HepG2 (cell line): ENCODE results near the gene INPP5K. TPM values are rescaled to one million over a fixed set of nuclear protein-coding genes. Genes with fewer than 3 reads are reported as not detected.

Experiments used
- CCAR2 ChIP-seq: fragments of 200-400 bp; formaldehyde crosslinking; optimal IDR thresholded peaks from 2 replicates; pipeline ENCODE3; 2018; ENCODE audit warnings: low read depth, mild to moderate bottlenecking, low read length, moderate library complexity
- FOXJ3 ChIP-seq: sonication (generic); formaldehyde crosslinking; IDR thresholded peaks from 2 replicates; pipeline ENCODE4 v1.4.0; 2020; ENCODE audit warnings: missing genetic modification reagents, mild to moderate bottlenecking, borderline replicate concordance
- HDAC2 ChIP-seq: sonication (generic); formaldehyde crosslinking; IDR thresholded peaks from 2 replicates; pipeline ENCODE4 v1.4.0; 2020; ENCODE audit warnings: missing genetic modification reagents
- ISL2 ChIP-seq: sonication (generic); formaldehyde crosslinking; IDR thresholded peaks from 2 replicates; pipeline ENCODE4 v1.5.0; 2020; ENCODE audit warnings: missing genetic modification reagents
- LCORL ChIP-seq, 2 experiments: fragments of 450-650 bp in 1 of 2; sonication (generic) in 1 of 2; formaldehyde crosslinking in 1 of 2; IDR thresholded peaks; 2 replicates each; pipeline versions ENCODE4 v1.5.0 to v1.6.1; 2017 to 2020; ENCODE audit warnings: antibody characterized with exemption in 1 of 2, missing genetic modification reagents in 1 of 2
- MTF1 ChIP-seq: sonication (generic); formaldehyde crosslinking; IDR thresholded peaks from 2 replicates; pipeline ENCODE4 v1.5.0; 2020; ENCODE audit warnings: missing genetic modification reagents
- NAIF1 ChIP-seq: sonication (generic); formaldehyde crosslinking; IDR thresholded peaks from 2 replicates; pipeline ENCODE4 v1.5.0; 2020; ENCODE audit warnings: mild to moderate bottlenecking, missing genetic modification reagents, borderline replicate concordance
- NR1H2 ChIP-seq: sonication (generic); formaldehyde crosslinking; IDR thresholded peaks from 2 replicates; pipeline ENCODE4 v1.8.1; 2022; ENCODE audit warnings: low read depth, missing genetic modification reagents, borderline replicate concordance
- RCOR2 ChIP-seq: IDR thresholded peaks from 2 replicates; pipeline ENCODE4 v1.6.1; 2016; ENCODE audit warnings: missing biosample characterization, missing genetic modification reagents
- RFX3 ChIP-seq: IDR thresholded peaks from 2 replicates; pipeline ENCODE4 v1.6.1; 2016; ENCODE audit warnings: missing biosample characterization, missing genetic modification reagents
- RXRA ChIP-seq: sonication (generic); formaldehyde crosslinking; IDR thresholded peaks from 2 replicates; pipeline ENCODE4 v1.5.1; 2020; ENCODE audit warnings: missing genetic modification reagents
- SRSF4 ChIP-seq: fragments of 200-400 bp; formaldehyde crosslinking; IDR thresholded peaks from one replicate; pipeline ENCODE4 v1.6.1; 2018; ENCODE audit warnings: mild to moderate bottlenecking, low read depth, low read length, moderate library complexity; ENCODE audit not compliant: poor library complexity, severe bottlenecking
- ZFP36L2 ChIP-seq: sonication (generic); formaldehyde crosslinking; IDR thresholded peaks from 2 replicates; pipeline ENCODE4 v1.4.0; 2020; ENCODE audit warnings: missing genetic modification reagents
- ZKSCAN5 ChIP-seq: sonication (generic); formaldehyde crosslinking; IDR thresholded peaks from 2 replicates; pipeline ENCODE4 v1.5.1; 2020; ENCODE audit warnings: mild to moderate bottlenecking, missing genetic modification reagents
- ZNF143 ChIP-seq: sonication (generic); formaldehyde crosslinking; IDR thresholded peaks from 2 replicates; pipeline ENCODE4 v1.4.0; 2020; ENCODE audit warnings: missing genetic modification reagents
- ZNF484 ChIP-seq: sonication (generic); formaldehyde crosslinking; IDR thresholded peaks from 2 replicates; pipeline ENCODE4 v1.5.1; 2020; ENCODE audit warnings: mild to moderate bottlenecking, low read depth, missing genetic modification reagents, borderline replicate concordance
- ZNF547 ChIP-seq: sonication (generic); formaldehyde crosslinking; IDR thresholded peaks from 2 replicates; pipeline ENCODE4 v1.5.1; 2020; ENCODE audit warnings: mild to moderate bottlenecking, missing genetic modification reagents
- ZNF768 ChIP-seq: sonication (generic); formaldehyde crosslinking; IDR thresholded peaks from 2 replicates; pipeline ENCODE4 v1.4.0; 2020; ENCODE audit warnings: missing genetic modification reagents
- ZNF782 ChIP-seq: sonication (generic); formaldehyde crosslinking; IDR thresholded peaks from 2 replicates; pipeline ENCODE4 v1.4.0; 2020; ENCODE audit warnings: missing genetic modification reagents, mild to moderate bottlenecking, borderline replicate concordance
- ZNF83 ChIP-seq: sonication (generic); formaldehyde crosslinking; IDR thresholded peaks from 2 replicates; pipeline ENCODE4 v1.4.0; 2020; ENCODE audit warnings: missing genetic modification reagents, mild to moderate bottlenecking, borderline replicate concordance
- ZNF850 ChIP-seq: sonication (generic); formaldehyde crosslinking; conservative IDR thresholded peaks from 2 replicates; pipeline ENCODE4 v1.9.0; 2021; ENCODE audit warnings: mild to moderate bottlenecking, missing genetic modification reagents
- polyA plus RNA-seq, 8 experiments: library from polyadenylated mRNA; depleted of rRNA in 3 of 8; stranded (reverse) in 7 of 8; unstranded in 1 of 8; fragments of >200 nt; fragmentation: Illumina TruSeq in 4 of 8; extraction: Trizol in 4 of 8; gene quantifications; 2 replicates each; pipeline versions ENCODE4 v1.2.1 to v1.2.3, GENCODE V29; 2011 to 2016; ENCODE audit warnings: low read depth in 4 of 8, missing spikeins in 1 of 8, mixed read lengths in 1 of 8; ENCODE audit not compliant: insufficient read depth in 1 of 8
- total RNA-seq, 5 experiments: library from RNA; depleted of rRNA; stranded (reverse); fragments of >200 nt; fragmentation: Illumina TruSeq; extraction: Trizol; gene quantifications; 2 replicates each; pipeline ENCODE4 v1.2.3, GENCODE V29; 2016; ENCODE audit warnings: low read depth in 1 of 5
- TF ChIP-seq, protein P1 (sequence below): sonication (generic); formaldehyde crosslinking; IDR thresholded peaks from 2 replicates; pipeline ENCODE4 v1.8.1; 2023; ENCODE audit warnings: missing genetic modification reagents, mild to moderate bottlenecking, borderline replicate concordance
- TF ChIP-seq, protein P2 (sequence below), 2 experiments: IDR thresholded peaks; 2 replicates each; pipeline ENCODE4 v1.6.1; 2011 to 2012; ENCODE audit warnings: low read length in 2 of 2, borderline replicate concordance in 1 of 2, low read depth in 1 of 2, mild to moderate bottlenecking in 1 of 2, moderate library complexity in 1 of 2
- TF ChIP-seq, protein P3 (sequence below): sonication (generic); formaldehyde crosslinking; conservative IDR thresholded peaks from 2 replicates; pipeline ENCODE4 v1.8.0; 2022; ENCODE audit warnings: low read depth, missing genetic modification reagents

Gene INPP5K
- total and polyA plus RNA-seq, 2 of the 13 experiments (the other 11 are each of a cell fraction or from before 2014, with no cell fraction given), result 4.8 to 9.6 TPM

DNA sequence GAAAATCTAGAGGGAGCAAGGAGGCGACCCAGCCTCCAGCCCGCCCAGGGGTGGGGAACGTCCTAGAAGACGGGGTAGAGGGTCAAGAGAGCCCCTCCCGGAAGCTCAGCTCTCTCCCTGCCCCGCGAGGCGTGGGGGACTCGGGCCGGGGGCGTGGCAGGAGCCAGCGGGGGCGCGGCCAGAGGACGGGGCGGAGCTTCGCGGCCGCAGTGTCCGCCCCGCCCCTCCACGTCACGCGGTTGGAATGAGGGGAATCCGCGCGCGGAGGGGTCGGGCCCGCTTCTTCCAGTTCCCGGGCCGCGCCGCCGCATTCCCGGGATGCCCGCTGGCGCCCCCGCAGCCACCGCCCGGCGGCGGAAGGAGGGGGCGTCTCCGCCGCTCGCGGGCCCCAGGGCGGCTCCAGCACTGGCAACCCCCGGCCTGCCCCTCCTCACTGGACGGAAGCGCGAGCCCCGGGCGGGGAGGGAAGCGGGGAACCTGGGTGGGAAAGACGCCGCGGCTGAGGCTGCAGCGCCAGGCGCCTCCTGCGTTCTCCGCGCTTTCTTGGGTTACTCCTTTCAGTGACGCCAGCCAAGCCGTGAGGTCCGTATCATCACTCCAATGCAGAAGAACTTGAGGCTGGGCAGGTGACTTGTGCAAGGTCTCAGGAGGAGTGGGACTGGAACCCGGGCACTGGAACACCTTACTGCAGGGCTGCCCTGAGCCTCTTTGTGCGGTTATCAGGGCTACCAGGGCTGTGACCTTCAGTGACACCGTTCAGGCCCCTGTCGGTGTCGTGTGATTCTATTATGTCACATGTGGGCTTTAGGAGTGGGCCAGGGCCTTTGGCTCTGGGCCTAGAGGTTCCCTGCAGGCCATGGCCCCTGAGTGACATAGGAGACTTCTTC, 28.2 kb downstream of the INPP5K start (continued):
- TF ChIP-seq, protein P1, sequence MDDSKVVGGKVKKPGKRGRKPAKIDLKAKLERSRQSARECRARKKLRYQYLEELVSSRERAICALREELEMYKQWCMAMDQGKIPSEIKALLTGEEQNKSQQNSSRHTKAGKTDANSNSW, result no peak
- TF ChIP-seq ZNF143, result no peak
- no peak for TF ChIP-seq NAIF1 (CRISPR knock-in tag)
- no peak for TF ChIP-seq ZKSCAN5 (CRISPR knock-in tag)
- peak; percentile 45; the same call in 1 of the 2 replicates for TF ChIP-seq ZNF547 (CRISPR knock-in tag)
- TF ChIP-seq RCOR2 (CRISPR knock-in tag), result no peak
- TF ChIP-seq MTF1 (CRISPR knock-in tag), result no peak
- no peak for TF ChIP-seq ZNF850 (CRISPR knock-in tag)
- no peak for TF ChIP-seq ISL2 (CRISPR knock-in tag)
- TF ChIP-seq ZNF768 (CRISPR knock-in tag), result no peak
- no peak for TF ChIP-seq CCAR2
- peak; percentile 76; the same call in 1 of the 2 replicates for TF ChIP-seq RXRA
- TF ChIP-seq SRSF4, result no peak
- TF ChIP-seq ZNF83 (CRISPR knock-in tag), result no peak
- TF ChIP-seq, protein P2, sequence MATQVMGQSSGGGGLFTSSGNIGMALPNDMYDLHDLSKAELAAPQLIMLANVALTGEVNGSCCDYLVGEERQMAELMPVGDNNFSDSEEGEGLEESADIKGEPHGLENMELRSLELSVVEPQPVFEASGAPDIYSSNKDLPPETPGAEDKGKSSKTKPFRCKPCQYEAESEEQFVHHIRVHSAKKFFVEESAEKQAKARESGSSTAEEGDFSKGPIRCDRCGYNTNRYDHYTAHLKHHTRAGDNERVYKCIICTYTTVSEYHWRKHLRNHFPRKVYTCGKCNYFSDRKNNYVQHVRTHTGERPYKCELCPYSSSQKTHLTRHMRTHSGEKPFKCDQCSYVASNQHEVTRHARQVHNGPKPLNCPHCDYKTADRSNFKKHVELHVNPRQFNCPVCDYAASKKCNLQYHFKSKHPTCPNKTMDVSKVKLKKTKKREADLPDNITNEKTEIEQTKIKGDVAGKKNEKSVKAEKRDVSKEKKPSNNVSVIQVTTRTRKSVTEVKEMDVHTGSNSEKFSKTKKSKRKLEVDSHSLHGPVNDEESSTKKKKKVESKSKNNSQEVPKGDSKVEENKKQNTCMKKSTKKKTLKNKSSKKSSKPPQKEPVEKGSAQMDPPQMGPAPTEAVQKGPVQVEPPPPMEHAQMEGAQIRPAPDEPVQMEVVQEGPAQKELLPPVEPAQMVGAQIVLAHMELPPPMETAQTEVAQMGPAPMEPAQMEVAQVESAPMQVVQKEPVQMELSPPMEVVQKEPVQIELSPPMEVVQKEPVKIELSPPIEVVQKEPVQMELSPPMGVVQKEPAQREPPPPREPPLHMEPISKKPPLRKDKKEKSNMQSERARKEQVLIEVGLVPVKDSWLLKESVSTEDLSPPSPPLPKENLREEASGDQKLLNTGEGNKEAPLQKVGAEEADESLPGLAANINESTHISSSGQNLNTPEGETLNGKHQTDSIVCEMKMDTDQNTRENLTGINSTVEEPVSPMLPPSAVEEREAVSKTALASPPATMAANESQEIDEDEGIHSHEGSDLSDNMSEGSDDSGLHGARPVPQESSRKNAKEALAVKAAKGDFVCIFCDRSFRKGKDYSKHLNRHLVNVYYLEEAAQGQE (IDR thresholded peaks at IDR 0.05; ENCODE audit: borderline replicate concordance in 1 of 2, low read depth in 1 of 2, low read length in 2 of 2), result no peak
- TF ChIP-seq ZNF782, result no peak; the same call in 1 of the 2 replicates
- TF ChIP-seq ZNF484, result no peak
- no peak for TF ChIP-seq HDAC2
- TF ChIP-seq RFX3 (CRISPR knock-in tag), result no peak
- TF ChIP-seq, protein P3, sequence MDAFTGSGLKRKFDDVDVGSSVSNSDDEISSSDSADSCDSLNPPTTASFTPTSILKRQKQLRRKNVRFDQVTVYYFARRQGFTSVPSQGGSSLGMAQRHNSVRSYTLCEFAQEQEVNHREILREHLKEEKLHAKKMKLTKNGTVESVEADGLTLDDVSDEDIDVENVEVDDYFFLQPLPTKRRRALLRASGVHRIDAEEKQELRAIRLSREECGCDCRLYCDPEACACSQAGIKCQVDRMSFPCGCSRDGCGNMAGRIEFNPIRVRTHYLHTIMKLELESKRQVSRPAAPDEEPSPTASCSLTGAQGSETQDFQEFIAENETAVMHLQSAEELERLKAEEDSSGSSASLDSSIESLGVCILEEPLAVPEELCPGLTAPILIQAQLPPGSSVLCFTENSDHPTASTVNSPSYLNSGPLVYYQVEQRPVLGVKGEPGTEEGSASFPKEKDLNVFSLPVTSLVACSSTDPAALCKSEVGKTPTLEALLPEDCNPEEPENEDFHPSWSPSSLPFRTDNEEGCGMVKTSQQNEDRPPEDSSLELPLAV (CRISPR knock-in tag), result no peak
- TF ChIP-seq ZFP36L2, result no peak
- TF ChIP-seq FOXJ3 (CRISPR knock-in tag), result no peak
- TF ChIP-seq LCORL (IDR thresholded peaks at IDR 0.05), result no peak
- peak; percentile 57 for TF ChIP-seq LCORL (CRISPR knock-in tag; IDR thresholded peaks at IDR 0.05)
- no peak for TF ChIP-seq NR1H2 (CRISPR knock-in tag)
